HG03469 (cell line): ENCODE measurements around the gene PTPRM.
A peak's percentile ranks its signal among the peaks of the same experiment; 100 is the strongest.

Source experiments
- ATAC-seq: cut with Tn5 transposase; IDR thresholded peaks from one replicate; pipeline ENCODE4 v1.9.1; 2021; ENCODE audit warnings: mild to moderate bottlenecking, moderate library complexity, moderate number of reproducible peaks; ENCODE audit not compliant: unreplicated experiment

The PTPRM gene

GRCh38 chr18:8254654-8255053 is 687.5 kb downstream of the PTPRM start:
- no peak for ATAC-seq

- no peak for ATAC-seq
These were observed 690.8 kb downstream of the PTPRM start for GRCh38 chr18:8257851-8258434.

- ATAC-seq, result no peak
These were observed 693.2 kb downstream of the PTPRM start for GRCh38 chr18:8260319-8260718.

- peak; percentile 68 for ATAC-seq
These were observed 693.7 kb downstream of the PTPRM start for GRCh38 chr18:8260827-8261226.

- no peak for ATAC-seq
These were observed 694.6 kb downstream of the PTPRM start for GRCh38 chr18:8261651-8262091.

GRCh38 chr18:8262221-8262620 is 695.1 kb downstream of the PTPRM start:
- no peak for ATAC-seq

- no peak for ATAC-seq
These were observed 697.0 kb downstream of the PTPRM start for GRCh38 chr18:8264116-8264515.

GRCh38 chr18:8264861-8265411 is 697.8 kb downstream of the PTPRM start:
- ATAC-seq, result no peak

GRCh38 chr18:8272254-8272653 is 705.1 kb downstream of the PTPRM start:
- no peak for ATAC-seq

GRCh38 chr18:8274370-8274769 is 707.3 kb downstream of the PTPRM start:
- ATAC-seq, result no peak

GRCh38 chr18:8276406-8276805 is 709.3 kb downstream of the PTPRM start:
- ATAC-seq, result no peak

GRCh38 chr18:8277270-8277669 is 710.2 kb downstream of the PTPRM start:
- no peak for ATAC-seq

GRCh38 chr18:8279346-8279745 is 712.2 kb downstream of the PTPRM start:
- no peak for ATAC-seq

GRCh38 chr18:8279781-8280330 is 712.7 kb downstream of the PTPRM start:
- no peak for ATAC-seq

GRCh38 chr18:8283891-8284585 is 716.9 kb downstream of the PTPRM start:
- no peak for ATAC-seq

- ATAC-seq, result no peak
These were observed 719.2 kb downstream of the PTPRM start for GRCh38 chr18:8286303-8286702.

- ATAC-seq, result no peak
These were observed 720.2 kb downstream of the PTPRM start for GRCh38 chr18:8287196-8287885.

- ATAC-seq, result no peak
These were observed 721.5 kb downstream of the PTPRM start for GRCh38 chr18:8288472-8289195.

GRCh38 chr18:8290435-8290834 is 723.3 kb downstream of the PTPRM start:
- no peak for ATAC-seq

- no peak for ATAC-seq
These were observed 723.8 kb downstream of the PTPRM start for GRCh38 chr18:8290913-8291312.

- no peak for ATAC-seq
These were observed 726.1 kb downstream of the PTPRM start for GRCh38 chr18:8293184-8293583.
